Osteoblast (primary cell): ENCODE data around the gene PEF1. TPM values are rescaled to one million over a fixed set of nuclear protein-coding genes. Genes with fewer than 3 reads are reported as not detected.

Experiments
- DNase-seq: peaks from one replicate; pipeline ENCODE4 v3.0.0; 2011; ENCODE audit warnings: low spot score, mixed read lengths; ENCODE audit not compliant: insufficient read length; ENCODE audit errors: missing footprints
- H2AFZ ChIP-seq: 2 replicates; pipeline ENCODE4 v1.6.0; 2011; ENCODE audit warnings: mild to moderate bottlenecking, low read length
- H3K27ac ChIP-seq: 2 replicates; pipeline ENCODE4 v1.5.1; 2011; ENCODE audit warnings: mild to moderate bottlenecking, low read depth, low read length, moderate library complexity
- H3K27me3 ChIP-seq: 2 replicates; pipeline ENCODE4 v1.6.0; 2012; ENCODE audit warnings: mild to moderate bottlenecking, control low read depth, inconsistent platforms, low read length, moderate library complexity; ENCODE audit not compliant: insufficient read depth
- H3K36me3 ChIP-seq: 2 replicates; pipeline ENCODE4 v1.5.1; 2011; ENCODE audit warnings: mild to moderate bottlenecking, low read length, control low read depth, moderate library complexity; ENCODE audit not compliant: insufficient read depth
- H3K4me1 ChIP-seq: 2 replicates; pipeline ENCODE4 v1.5.1; 2011; ENCODE audit warnings: mild to moderate bottlenecking, low read length, control low read depth, moderate library complexity; ENCODE audit not compliant: insufficient read depth
- H3K4me2 ChIP-seq: 2 replicates; pipeline ENCODE4 v1.6.0; 2011; ENCODE audit warnings: mild to moderate bottlenecking, low read length; ENCODE audit not compliant: insufficient read depth
- H3K4me3 ChIP-seq: fragments of 200-600 bp; sonication (generic); 3 replicates; pipeline ENCODE4 v1.5.1; 2012; ENCODE audit warnings: mild to moderate bottlenecking, low read length, inconsistent platforms; ENCODE audit not compliant: insufficient read depth
- H3K79me2 ChIP-seq: 2 replicates; pipeline ENCODE4 v1.6.0; 2012; ENCODE audit warnings: mild to moderate bottlenecking, low read length, control low read depth, inconsistent platforms; ENCODE audit not compliant: insufficient read depth
- H3K9me3 ChIP-seq: 2 replicates; pipeline ENCODE4 v1.5.1; 2011; ENCODE audit warnings: low read depth, low read length, control low read depth
- H4K20me1 ChIP-seq: 2 replicates; pipeline ENCODE4 v1.6.0; 2012; ENCODE audit warnings: mild to moderate bottlenecking, low read length, control low read depth; ENCODE audit not compliant: insufficient read depth
- CTCF ChIP-seq: IDR thresholded peaks from 2 replicates; pipeline ENCODE4 v1.5.1; 2011; ENCODE audit warnings: mild to moderate bottlenecking, low read depth, low read length, moderate library complexity; ENCODE audit errors: extremely low read depth
- total RNA-seq: library from RNA; depleted of rRNA; stranded (reverse); fragments of >200 nt; gene quantifications from 2 replicates; pipeline ENCODE4 v1.2.3, GENCODE V29; 2012

Gene PEF1
- total RNA-seq, 1 donor = 86.5 TPM

GRCh38 chr1:31581821-31582810, 62.6 kb downstream of the PEF1 start:
- peak; percentile 73 for DNase-seq
- no peak overlapping the region for H3K27ac ChIP-seq

GRCh38 chr1:31580891-31581603, 63.6 kb downstream of the PEF1 start:
- Histone ChIP-seq H2AFZ (no peak overlapping the region), H3K27me3 (no peaks in the 10 kb centered on the region), H3K27ac (peak overlapping the region; percentile 40), H4K20me1 (no peaks in the 10 kb centered on the region), H3K4me1 (peaks cover 57% of the 10 kb centered on the region), H3K36me3 (peaks cover 18% of the 10 kb centered on the region), H3K9me3 (no peaks in the 10 kb centered on the region), H3K4me3 (no peak overlapping the region), H3K79me2 (peaks cover 12% of the 10 kb centered on the region), H3K4me2 (peak overlapping the region; percentile 47)
- no peak for TF ChIP-seq CTCF
- DNase-seq = peak; percentile 51

More at GRCh38 chr1:31581821-31582810, 62.6 kb downstream of the PEF1 start:
- Histone ChIP-seq H3K9me3 (no peaks in the 10 kb centered on the region), H3K27me3 (no peaks in the 10 kb centered on the region), H3K36me3 (peaks cover 18% of the 10 kb centered on the region), H3K4me2 (no peak overlapping the region), H2AFZ (no peak overlapping the region), H4K20me1 (no peaks in the 10 kb centered on the region), H3K79me2 (peaks cover 8% of the 10 kb centered on the region), H3K4me1 (peaks cover 50% of the 10 kb centered on the region), H3K4me3 (no peak overlapping the region)
- no peak for TF ChIP-seq CTCF

- H3K4me2 ChIP-seq = peak overlapping the region; percentile 47
- H3K36me3 ChIP-seq = peaks cover 18% of the 10 kb centered on the region
- no peak overlapping the region for H2AFZ ChIP-seq
- H3K27me3 ChIP-seq = no peaks in the 10 kb centered on the region
- H3K4me1 ChIP-seq = peaks cover 62% of the 10 kb centered on the region
- no peaks in the 10 kb centered on the region for H4K20me1 ChIP-seq
- H3K79me2 ChIP-seq = peaks cover 12% of the 10 kb centered on the region
- H3K4me3 ChIP-seq = peak overlapping the region; percentile 52
- no peak for TF ChIP-seq CTCF
- DNase-seq = peak; percentile 78
- H3K9me3 ChIP-seq = no peaks in the 10 kb centered on the region
- H3K27ac ChIP-seq = peak overlapping the region; percentile 70
These were observed 64.2 kb downstream of the PEF1 start for GRCh38 chr1:31580513-31580870.

Other genes starting within 250 kb of the PEF1 start
- gene SERINC2, start 231.7 kb downstream of the PEF1 start, total RNA-seq = 10.9 and 22.4 TPM in 2 replicates
- 31.5 and 50.3 TPM in 2 replicates for gene TINAGL1, start 68.4 kb downstream of the PEF1 start, total RNA-seq
- not detected in 2 replicates for gene HCRTR1, start 27.2 kb downstream of the PEF1 start, total RNA-seq
- gene COL16A1, start 59.1 kb upstream of the PEF1 start, total RNA-seq = 158 and 197 TPM in 2 replicates
- gene ADGRB2, start 119.5 kb upstream of the PEF1 start, total RNA-seq = 5.8 and 7.4 TPM in 2 replicates
- gene SPOCD1, start 171.1 kb upstream of the PEF1 start, total RNA-seq = 58.6 and 67.8 TPM in 2 replicates